Thymus (tissue), 11 donors: Measurements from ENCODE around the gene PIAS4. TPM values are rescaled to one million over a fixed set of nuclear protein-coding genes. Genes with fewer than 3 reads are reported as not detected.
A peak's percentile ranks its signal among the peaks of the same experiment; 100 is the strongest.

Experiments
- DNase-seq, 9 donors: peaks; one replicate each; pipeline ENCODE4 v3.0.0-alpha.2; 2013; ENCODE audit warnings: low spot score in 9 of 9, low read depth in 6 of 9, missing footprints in 1 of 9
- H3K27ac ChIP-seq, 2 donors: one replicate each; pipeline ENCODE4 v1.5.1; 2013; ENCODE audit warnings: control low read depth in 1 of 2, low read depth in 1 of 2, low read length in 1 of 2, mild to moderate bottlenecking in 1 of 2, moderate library complexity in 1 of 2
- H3K27me3 ChIP-seq, 2 donors: one replicate each; pipeline ENCODE4 v1.5.1; 2013; ENCODE audit warnings: low read length in 1 of 2; ENCODE audit not compliant: control insufficient read depth in 2 of 2, insufficient read depth in 1 of 2
- H3K36me3 ChIP-seq, 2 donors: one replicate each; pipeline ENCODE4 v1.5.1; 2013; ENCODE audit warnings: low read length in 1 of 2, mild to moderate bottlenecking in 1 of 2, moderate library complexity in 1 of 2; ENCODE audit not compliant: control insufficient read depth in 2 of 2, insufficient read depth in 2 of 2
- H3K4me1 ChIP-seq, 2 donors: one replicate each; pipeline ENCODE4 v1.5.1; 2013; ENCODE audit warnings: low read length in 2 of 2; ENCODE audit not compliant: control insufficient read depth in 2 of 2, insufficient read depth in 2 of 2
- H3K4me3 ChIP-seq, 2 donors: one replicate each; pipeline ENCODE4 v1.5.1; 2013; ENCODE audit warnings: low read length in 2 of 2, control low read depth in 1 of 2, mild to moderate bottlenecking in 1 of 2
- H3K9me3 ChIP-seq, 2 donors: one replicate each; pipeline ENCODE4 v1.5.1; 2013; ENCODE audit warnings: low read length in 1 of 2, mild to moderate bottlenecking in 1 of 2; ENCODE audit not compliant: control insufficient read depth in 2 of 2, insufficient read depth in 1 of 2
- WGBS: extraction: QIAGEN DNeasy Blood & Tissue Kit; methylation state at CpG from one replicate; pipeline ENCODE4 v1.1.7; 2013; 5-methylcytosine and 5-hydroxymethylcytosine counted together
- polyA plus RNA-seq: library from polyadenylated mRNA; stranded (reverse); fragments of 200-250 nt; gene quantifications from one replicate; pipeline ENCODE4 v1.2.3, GENCODE V29; 2013
- total RNA-seq: library from RNA; stranded (reverse); fragments of 120-200 nt; gene quantifications from one replicate; pipeline ENCODE4 v1.2.4, GENCODE V29; 2013
- donor health status: healthy.

PIAS4 gene
- total and polyA plus RNA-seq, 2 donors, result 10.8 to 13.4 TPM

- peaks cover 1 to 11% of the 10 kb centered on the region in 2 donors for H3K9me3 ChIP-seq
- no peak overlapping the region for H3K27ac ChIP-seq
- no peak for DNase-seq
- WGBS, result 96% methylated on average over 39 of the region's 39 CpGs
- peaks cover 16 to 33% of the 10 kb centered on the region in 2 donors for H3K4me1 ChIP-seq
- peaks cover 0 to 7% of the 10 kb centered on the region in 2 donors for H3K27me3 ChIP-seq
- H3K36me3 ChIP-seq, result peaks cover 74 to 75% of the 10 kb centered on the region in 2 donors
- H3K4me3 ChIP-seq, result no peak overlapping the region
Observed at GRCh38 chr19:3981736-3982681, 25.5 kb upstream of the PIAS4 start.

- peaks cover 64 to 66% of the 10 kb centered on the region in 2 donors for H3K36me3 ChIP-seq
- no peak for DNase-seq
- H3K9me3 ChIP-seq, result peaks cover 0 to 5% of the 10 kb centered on the region in 2 donors
- H3K27me3 ChIP-seq, result peaks cover 0 to 14% of the 10 kb centered on the region in 2 donors
- no peak overlapping the region for H3K27ac ChIP-seq
- H3K4me3 ChIP-seq, result no peak overlapping the region
- 96% methylated on average over 40 of the region's 40 CpGs for WGBS
- H3K4me1 ChIP-seq, result peaks cover 20 to 42% of the 10 kb centered on the region in 2 donors
Observed at GRCh38 chr19:3982701-3983541, 24.6 kb upstream of the PIAS4 start.

GRCh38 chr19:3983542-3983914 lies 24.0 kb upstream of the PIAS4 start:
- 91% methylated on average over 7 of the region's 7 CpGs for WGBS
- peaks cover 22 to 45% of the 10 kb centered on the region in 2 donors for H3K4me1 ChIP-seq
- H3K36me3 ChIP-seq, result peaks cover 58 to 61% of the 10 kb centered on the region in 2 donors
- peak overlapping the region in 1 of 2 donors; percentile 98 for H3K4me3 ChIP-seq
- H3K27me3 ChIP-seq, result peaks cover 0 to 14% of the 10 kb centered on the region in 2 donors
- peaks cover 0 to 5% of the 10 kb centered on the region in 2 donors for H3K9me3 ChIP-seq
- H3K27ac ChIP-seq, result no peak overlapping the region
- no peak for DNase-seq

- Histone ChIP-seq H3K4me3 (peak overlapping the region; percentile 97 to 98), H3K27ac (peak overlapping the region in 1 of 2 donors; percentile 93), H3K9me3 (peaks cover 0 to 5% of the 10 kb centered on the region in 2 donors), H3K27me3 (peaks cover 0 to 14% of the 10 kb centered on the region in 2 donors), H3K4me1 (peaks cover 22 to 45% of the 10 kb centered on the region in 2 donors), H3K36me3 (peaks cover 53 to 57% of the 10 kb centered on the region in 2 donors)
- DNase-seq, result no peak
- 72% methylated on average over 30 of the region's 30 CpGs for WGBS
Observed at GRCh38 chr19:3983936-3984583, 23.5 kb upstream of the PIAS4 start.

GRCh38 chr19:3984584-3984907 lies 23.0 kb upstream of the PIAS4 start:
- peaks cover 48 to 52% of the 10 kb centered on the region in 2 donors for H3K36me3 ChIP-seq
- H3K27ac ChIP-seq, result peak overlapping the region; percentile 93 to 98
- peaks cover 22 to 45% of the 10 kb centered on the region in 2 donors for H3K4me1 ChIP-seq
- under 1% methylated on average over 10 of the region's 10 CpGs for WGBS
- peak overlapping the region; percentile 97 to 98 for H3K4me3 ChIP-seq
- H3K27me3 ChIP-seq, result peaks cover 0 to 14% of the 10 kb centered on the region in 2 donors
- peaks cover 0 to 5% of the 10 kb centered on the region in 2 donors for H3K9me3 ChIP-seq
- no peak for DNase-seq

- peaks cover 43 to 47% of the 10 kb centered on the region in 2 donors for H3K36me3 ChIP-seq
- peaks cover 22 to 45% of the 10 kb centered on the region in 2 donors for H3K4me1 ChIP-seq
Observed at GRCh38 chr19:3984908-3985642, 22.5 kb upstream of the PIAS4 start, which contains the start of gene EEF2. TSS of gene EEF2 (minus strand) at chr19:3985463. CDS start at chr19:3985380, 83 bp downstream.

GRCh38 chr19:3985643-3986259 lies 21.8 kb upstream of the PIAS4 start:
- peaks cover 22 to 45% of the 10 kb centered on the region in 2 donors for H3K4me1 ChIP-seq
- peaks cover 0 to 14% of the 10 kb centered on the region in 2 donors for H3K27me3 ChIP-seq
- DNase-seq, result peak in 2 of 9 donors; percentile 15 to 33
- H3K9me3 ChIP-seq, result peaks cover 0 to 10% of the 10 kb centered on the region in 2 donors
- H3K4me3 ChIP-seq, result peak overlapping the region; percentile 97 to 98
- H3K36me3 ChIP-seq, result peaks cover 36 to 40% of the 10 kb centered on the region in 2 donors
- peak overlapping the region in 1 of 2 donors; percentile 40 for H3K27ac ChIP-seq
- 4% methylated on average over 19 of the region's 19 CpGs for WGBS

More at GRCh38 chr19:3984908-3985642, 22.5 kb upstream of the PIAS4 start, which contains the start of gene EEF2:
- H3K4me3 ChIP-seq, result peak within 1 kb of the TSS; percentile 97 to 98
- peaks cover 0 to 5% of the 10 kb centered on the region in 2 donors for H3K9me3 ChIP-seq
- under 1% methylated on average over 80 of the region's 80 CpGs for whole genome bisulfite sequencing
- peak within 1 kb of the TSS; percentile 93 to 98 for H3K27ac ChIP-seq
- H3K27me3 ChIP-seq, result peaks cover 0 to 14% of the 10 kb centered on the region in 2 donors
- peak; percentile 79 to 97 (median 93) for DNase-seq
